HG02759 (cell line): Measurements from ENCODE around the gene STOML3.
"Not testable (repeated sequence)": the region's sequence is repeated elsewhere in the genome, so short reads cannot be mapped to it uniquely, and the experiment has no call there.

Experiments used
- ATAC-seq: cut with Tn5 transposase; IDR thresholded peaks from one replicate; pipeline ENCODE4 v1.9.1; 2021; ENCODE audit warnings: mild to moderate bottlenecking, moderate library complexity; ENCODE audit not compliant: unreplicated experiment

Gene STOML3

GRCh38 chr13:38990693-38991092 is at the start of gene STOML3:
STOML3 (minus strand) TSS chr13:38990831; CDS start chr13:38990721, 110 bp downstream.
- no peak for ATAC-seq

- no peak for ATAC-seq
Observed at GRCh38 chr13:39040206-39040605, 49.6 kb upstream of the STOML3 start.

- no peak for ATAC-seq
Observed at GRCh38 chr13:39039041-39039440, 48.4 kb upstream of the STOML3 start.

GRCh38 chr13:39038569-39039030 is 48.0 kb upstream of the STOML3 start:
- ATAC-seq, result peak; percentile 45

DNA sequence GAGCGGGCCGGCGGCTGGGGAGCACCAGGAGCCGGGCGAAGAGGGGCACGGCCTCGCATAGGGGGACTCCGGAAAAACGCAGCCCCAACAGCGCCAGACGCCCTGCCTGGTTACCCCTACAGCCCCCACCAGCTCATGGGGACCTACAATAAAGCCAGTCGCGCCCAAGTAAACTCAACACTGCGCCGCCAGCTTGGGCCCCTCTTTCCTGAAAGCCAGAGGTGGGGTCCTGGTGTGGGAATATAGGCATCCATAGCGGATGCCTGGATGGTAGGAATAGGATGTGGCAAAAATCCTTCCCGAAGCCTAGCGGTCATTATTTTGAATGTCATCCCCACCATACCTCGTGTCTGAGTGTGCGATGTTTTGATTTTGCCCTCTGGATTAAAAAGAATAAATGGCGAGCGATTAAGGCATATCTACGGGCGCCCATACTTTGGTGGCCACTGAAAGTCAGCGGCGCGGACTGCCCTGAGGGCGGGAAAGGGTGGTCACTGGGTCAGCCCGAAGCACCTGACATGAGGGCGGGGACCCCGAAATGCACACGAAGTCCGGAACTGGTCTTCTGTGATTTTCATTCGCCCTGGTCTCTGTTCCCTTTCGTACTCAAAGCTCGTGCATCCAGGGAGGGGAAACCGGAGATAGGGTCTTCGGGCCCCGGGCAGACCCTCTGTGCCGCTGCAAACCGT is 47.4 kb upstream of the STOML3 start, which contains the start of the genes NHLRC3 and PROSER1:
TSS of gene NHLRC3 (plus strand) at position 577 of the 689 bp plus-strand sequence. CDS start 184 bp downstream, outside the sequence.
TSS of gene PROSER1 (minus strand) at position 210 of the 689 bp plus-strand sequence. CDS start 847 bp downstream, outside the sequence.
- ATAC-seq, result peak; percentile 75

GRCh38 chr13:39037410-39037879 is 46.8 kb upstream of the STOML3 start:
- peak; percentile 30 for ATAC-seq

DNA sequence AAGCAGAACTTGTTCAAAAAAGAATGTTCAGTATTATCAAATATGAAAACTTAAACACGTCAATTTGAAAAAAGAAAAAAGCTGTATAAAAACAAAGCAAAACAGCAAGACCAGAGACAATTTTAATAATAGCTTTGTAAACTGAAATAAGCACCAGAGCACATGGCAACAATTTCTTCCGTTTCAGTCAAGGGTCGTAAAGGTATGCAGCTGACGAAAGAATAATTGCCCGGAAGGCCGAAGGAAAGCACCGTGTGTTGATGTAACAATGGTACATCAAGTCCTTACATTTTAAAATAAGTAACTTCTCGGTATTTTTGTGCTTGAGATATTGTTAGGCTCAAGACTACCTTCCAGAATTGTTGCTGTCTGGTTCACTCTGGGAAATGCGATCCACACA is 45.6 kb upstream of the STOML3 start:
- no peak for ATAC-seq

DNA sequence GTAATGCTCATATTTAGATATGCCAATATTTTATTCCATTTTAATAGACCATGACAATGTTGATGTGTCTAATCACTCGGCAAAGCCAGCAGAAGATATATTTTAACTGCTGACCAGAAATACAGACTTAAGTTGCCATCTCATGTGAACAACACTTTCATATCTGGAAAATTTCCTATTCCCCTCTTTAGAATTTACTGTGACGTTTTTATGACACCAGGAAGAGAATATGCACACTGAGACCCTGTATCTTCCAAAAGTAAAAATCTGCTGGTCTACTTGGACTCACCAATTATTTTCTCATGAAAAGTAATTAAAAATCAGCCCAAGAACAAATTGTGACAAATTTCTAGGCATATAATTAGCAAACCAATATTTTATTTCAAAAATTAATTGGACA is 45.2 kb upstream of the STOML3 start:
- ATAC-seq, result no peak

GRCh38 chr13:39035204-39035603 is 44.6 kb upstream of the STOML3 start:
- no peak for ATAC-seq

DNA sequence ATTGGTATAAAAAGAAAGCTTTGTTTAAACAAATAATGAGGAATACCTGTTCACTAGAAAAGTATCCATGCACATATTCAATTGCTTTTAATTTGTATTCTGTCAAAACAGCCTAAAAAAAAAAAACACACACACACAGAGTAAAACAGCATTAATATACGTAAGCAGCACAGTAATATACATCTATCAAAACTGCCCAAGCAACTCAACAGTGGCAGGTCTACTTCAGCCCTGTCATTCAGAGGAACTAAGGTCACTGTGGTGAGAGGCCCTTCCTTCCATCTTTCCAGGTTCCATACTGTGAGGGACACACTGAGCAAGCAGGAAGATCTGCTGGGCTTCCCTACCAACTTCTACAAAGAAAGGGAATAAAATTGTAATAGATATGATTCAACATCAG is 43.5 kb upstream of the STOML3 start:
- ATAC-seq, result no peak

DNA sequence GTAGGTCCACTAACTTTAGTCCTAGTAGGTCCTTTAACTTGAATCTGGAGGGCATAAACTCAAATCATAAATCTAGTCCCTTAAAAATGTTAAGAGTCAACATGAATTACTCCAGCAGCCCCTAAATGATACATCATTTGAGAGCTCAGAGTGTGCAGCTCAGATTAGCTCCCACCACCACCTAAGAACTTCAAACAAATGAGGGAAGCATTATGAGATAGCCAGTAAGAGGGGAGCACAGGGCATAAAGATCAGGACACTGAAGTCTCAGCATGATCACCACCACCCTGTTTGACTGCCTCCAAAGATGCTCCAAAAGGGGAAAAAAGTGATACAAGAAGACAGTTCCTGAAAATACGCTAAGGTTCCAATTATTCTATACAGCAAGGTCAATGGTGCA is 41.5 kb upstream of the STOML3 start:
- no peak for ATAC-seq

DNA sequence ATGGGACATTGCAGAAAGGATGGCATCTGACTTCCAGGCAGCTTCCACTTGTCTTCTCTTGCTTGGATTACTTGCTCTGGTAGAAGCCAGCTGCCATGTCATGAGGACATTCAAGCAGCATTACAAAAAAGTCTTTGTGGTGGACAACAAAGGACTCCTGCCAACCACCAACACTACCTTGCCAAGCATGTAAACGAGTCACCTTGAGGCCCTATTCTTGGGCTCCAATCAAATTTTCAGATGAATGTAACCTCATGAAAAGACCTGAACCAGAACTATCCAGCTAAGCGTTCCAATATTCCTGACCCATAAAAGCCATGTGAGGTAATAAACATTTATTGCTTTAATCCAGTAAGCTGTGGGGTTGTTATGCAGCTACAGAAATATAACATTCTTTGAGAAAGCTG is 34.8 kb upstream of the STOML3 start:
- no peak for ATAC-seq

DNA sequence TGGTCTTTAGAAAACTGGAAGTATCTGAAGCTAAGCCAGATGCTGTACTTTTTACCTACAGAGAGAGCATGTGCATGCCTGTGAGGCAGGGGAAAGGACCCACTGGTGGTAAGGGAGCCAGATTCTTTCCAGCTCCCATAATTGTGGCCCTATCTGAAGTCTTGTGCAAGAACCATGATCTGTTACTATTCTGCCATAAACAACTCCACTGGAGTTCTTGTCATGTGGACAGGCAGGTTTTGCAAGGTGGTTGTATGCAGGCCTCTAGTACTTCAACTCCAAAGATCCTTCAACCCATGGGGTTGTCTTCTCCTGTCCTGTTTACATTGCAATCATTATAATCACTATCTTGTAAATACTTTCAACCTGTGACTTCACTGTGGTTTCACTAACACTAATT is 33.1 kb upstream of the STOML3 start:
- no peak for ATAC-seq

GRCh38 chr13:39023316-39023715 is 32.7 kb upstream of the STOML3 start:
- no peak for ATAC-seq

DNA sequence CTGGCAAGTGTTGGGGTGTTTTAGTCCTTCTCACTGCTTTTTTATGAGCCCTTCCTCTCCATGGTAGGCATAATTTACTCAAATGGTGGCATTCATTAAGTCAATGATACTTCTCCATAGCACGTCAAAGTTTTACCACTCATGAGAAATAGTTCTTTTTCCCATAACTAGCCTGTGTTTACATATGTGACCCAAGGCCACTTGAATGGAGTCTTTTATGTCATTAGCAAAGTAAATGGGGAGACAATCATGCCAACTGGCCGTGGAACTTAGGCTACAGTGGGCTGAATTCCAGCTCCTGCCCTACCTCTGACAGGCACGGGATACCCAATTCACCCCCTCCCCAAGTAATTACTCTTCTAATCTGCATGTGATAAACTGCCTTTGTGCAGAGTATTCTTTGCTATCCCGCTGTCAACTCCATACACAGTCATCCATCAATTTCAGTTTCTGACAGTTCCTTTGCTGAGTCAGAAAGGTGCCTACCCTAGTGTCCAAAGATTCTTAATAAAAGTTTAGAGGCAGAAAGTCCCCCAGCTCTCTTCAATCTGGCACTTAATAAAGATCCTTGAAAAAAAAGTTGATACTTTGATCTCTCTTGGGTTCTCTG is 30.3 kb upstream of the STOML3 start:
- ATAC-seq, result no peak

- ATAC-seq, result peak; percentile 81
Observed at GRCh38 chr13:39016787-39017186, 26.2 kb upstream of the STOML3 start.

- no peak for ATAC-seq
Observed at GRCh38 chr13:39016087-39016486, 25.5 kb upstream of the STOML3 start.

GRCh38 chr13:39013462-39013861 is 22.8 kb upstream of the STOML3 start:
- ATAC-seq, result no peak

DNA sequence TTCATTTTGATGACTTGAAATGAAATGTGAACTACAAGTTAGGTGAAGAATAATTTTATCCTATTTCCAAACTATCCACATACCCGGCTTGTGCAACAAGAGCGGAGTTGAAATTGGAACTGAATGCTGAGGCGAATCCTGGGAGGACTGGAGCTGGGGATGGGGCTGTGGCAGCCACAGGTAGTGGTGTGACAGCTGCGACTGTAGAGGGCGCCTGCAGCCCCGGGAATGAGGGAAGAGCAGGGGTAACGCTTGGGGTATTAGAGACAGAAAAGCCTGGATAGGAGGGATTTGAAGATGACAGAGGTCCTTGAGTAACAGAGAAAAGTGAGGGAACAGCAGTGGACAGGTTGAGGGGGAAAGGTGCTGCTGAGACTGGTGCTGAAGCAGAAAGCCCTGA is 22.0 kb upstream of the STOML3 start:
- ATAC-seq, result no peak

GRCh38 chr13:39006371-39007111 is 15.9 kb upstream of the STOML3 start:
- ATAC-seq, result not testable (repeated sequence)

DNA sequence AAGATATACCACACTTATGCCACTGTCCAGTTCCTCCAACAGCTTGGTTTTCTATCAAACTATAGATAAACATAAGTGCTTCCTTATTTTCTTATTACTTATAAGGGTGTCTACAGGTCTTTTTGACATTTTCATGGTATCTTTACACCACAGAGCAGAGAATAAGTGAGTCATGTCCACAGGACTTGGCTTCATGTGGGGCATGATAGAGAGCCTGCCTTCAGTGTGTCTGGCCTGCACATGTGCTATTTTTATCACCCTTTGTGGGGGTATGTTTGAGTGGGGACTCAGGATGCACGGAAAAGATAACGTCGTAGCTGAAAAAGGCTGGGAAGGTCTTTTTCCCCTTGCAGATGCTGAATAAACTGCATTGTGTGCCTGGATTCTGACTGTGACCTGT is 8.1 kb upstream of the STOML3 start:
- ATAC-seq, result no peak
